OCI-LY3 (cell line): Measurements from ENCODE around the gene TMEM123.

ENCODE experiments used
- EZH2phosphoT487 ChIP-seq: fragments of 200-600 bp; shearing (Covaris generic); IDR thresholded peaks from 2 replicates; pipeline ENCODE4 v1.6.1; 2018; ENCODE audit warnings: antibody characterized with exemption, mixed run types, low read depth
- TF ChIP-seq, protein P1 (sequence below): fragments of 200-600, 300-600 bp; sonication (generic); IDR thresholded peaks from 2 replicates; pipeline ENCODE4 v1.5.1; 2014; ENCODE audit warnings: antibody characterized with exemption, low read length, low read depth

- TF ChIP-seq, protein P1, sequence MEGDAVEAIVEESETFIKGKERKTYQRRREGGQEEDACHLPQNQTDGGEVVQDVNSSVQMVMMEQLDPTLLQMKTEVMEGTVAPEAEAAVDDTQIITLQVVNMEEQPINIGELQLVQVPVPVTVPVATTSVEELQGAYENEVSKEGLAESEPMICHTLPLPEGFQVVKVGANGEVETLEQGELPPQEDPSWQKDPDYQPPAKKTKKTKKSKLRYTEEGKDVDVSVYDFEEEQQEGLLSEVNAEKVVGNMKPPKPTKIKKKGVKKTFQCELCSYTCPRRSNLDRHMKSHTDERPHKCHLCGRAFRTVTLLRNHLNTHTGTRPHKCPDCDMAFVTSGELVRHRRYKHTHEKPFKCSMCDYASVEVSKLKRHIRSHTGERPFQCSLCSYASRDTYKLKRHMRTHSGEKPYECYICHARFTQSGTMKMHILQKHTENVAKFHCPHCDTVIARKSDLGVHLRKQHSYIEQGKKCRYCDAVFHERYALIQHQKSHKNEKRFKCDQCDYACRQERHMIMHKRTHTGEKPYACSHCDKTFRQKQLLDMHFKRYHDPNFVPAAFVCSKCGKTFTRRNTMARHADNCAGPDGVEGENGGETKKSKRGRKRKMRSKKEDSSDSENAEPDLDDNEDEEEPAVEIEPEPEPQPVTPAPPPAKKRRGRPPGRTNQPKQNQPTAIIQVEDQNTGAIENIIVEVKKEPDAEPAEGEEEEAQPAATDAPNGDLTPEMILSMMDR, result no peak
- no peak for TF ChIP-seq EZH2phosphoT487
Observed at GRCh38 chr11:102451041-102451680, 1.4 kb downstream of the TMEM123 start.
